OCI-M1 (cell line): Measurements from ENCODE around the gene APOA4.

Experiments
- DNase-seq: peaks from one replicate; lab custom pipeline; 2025; lab: John Stamatoyannopoulos, UW

The APOA4 gene

DNA sequence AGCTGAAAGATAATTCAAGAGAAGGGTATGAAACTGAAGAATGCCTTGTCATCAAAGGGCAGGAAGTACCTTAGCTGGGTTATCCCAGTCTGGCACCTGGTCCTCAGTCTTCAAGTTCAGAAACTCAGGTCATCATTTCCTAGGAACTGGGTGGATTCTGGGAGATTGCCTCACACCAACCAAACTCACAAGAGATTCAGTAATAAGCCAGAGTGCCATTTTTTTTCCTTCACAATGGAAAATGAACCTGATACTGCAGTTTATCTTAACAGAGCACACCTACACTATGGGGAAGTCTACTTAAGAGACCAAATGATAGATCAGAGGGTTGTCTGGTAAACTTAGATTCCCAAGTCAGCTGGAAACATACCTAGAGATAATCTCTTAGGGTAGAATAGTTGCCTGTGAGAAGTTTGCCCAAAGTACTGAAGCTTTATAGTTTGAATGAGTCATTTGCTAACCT is 46.6 kb downstream of the APOA4 start:
- DNase-seq: peak; percentile 81

DNA sequence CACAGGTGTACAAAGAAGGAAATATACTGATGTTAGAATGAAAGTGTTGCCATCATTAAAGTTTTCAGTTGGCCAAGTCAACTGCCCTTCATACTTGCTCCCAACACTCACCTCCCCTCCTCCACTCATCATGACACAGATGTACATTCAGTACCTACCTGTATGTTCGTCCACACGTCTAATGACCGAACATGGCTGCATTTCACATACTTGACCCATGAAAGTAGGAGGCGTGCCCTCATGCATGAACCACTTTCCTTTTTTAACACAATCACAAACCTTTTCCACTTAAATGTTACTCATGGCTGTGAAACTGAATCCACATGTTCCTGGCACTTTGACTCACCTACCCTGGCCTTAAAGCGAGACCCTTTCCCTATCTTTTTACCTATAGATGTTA is 47.1 kb downstream of the APOA4 start:
- DNase-seq: no peak

DNA sequence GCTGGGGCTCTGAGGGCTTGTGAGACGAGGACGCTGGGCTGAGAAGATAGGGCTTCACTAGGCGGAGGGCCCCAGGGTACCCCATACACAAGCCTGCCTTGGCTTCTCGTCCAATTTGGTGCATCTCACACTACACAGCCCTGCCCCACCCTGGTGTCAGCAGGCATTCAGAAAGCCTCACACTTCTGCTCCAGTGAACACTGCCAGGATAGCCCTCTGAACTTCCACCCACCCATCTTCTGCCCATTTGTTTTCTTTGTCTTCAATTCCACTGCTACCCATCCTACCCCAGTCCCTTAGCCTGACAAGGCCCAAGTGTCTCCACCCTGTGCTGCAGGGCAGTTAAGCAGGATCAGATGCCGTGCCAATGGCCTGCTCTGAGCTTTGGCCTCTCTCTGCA is 48.4 kb downstream of the APOA4 start:
- no peak for DNase-seq

DNA sequence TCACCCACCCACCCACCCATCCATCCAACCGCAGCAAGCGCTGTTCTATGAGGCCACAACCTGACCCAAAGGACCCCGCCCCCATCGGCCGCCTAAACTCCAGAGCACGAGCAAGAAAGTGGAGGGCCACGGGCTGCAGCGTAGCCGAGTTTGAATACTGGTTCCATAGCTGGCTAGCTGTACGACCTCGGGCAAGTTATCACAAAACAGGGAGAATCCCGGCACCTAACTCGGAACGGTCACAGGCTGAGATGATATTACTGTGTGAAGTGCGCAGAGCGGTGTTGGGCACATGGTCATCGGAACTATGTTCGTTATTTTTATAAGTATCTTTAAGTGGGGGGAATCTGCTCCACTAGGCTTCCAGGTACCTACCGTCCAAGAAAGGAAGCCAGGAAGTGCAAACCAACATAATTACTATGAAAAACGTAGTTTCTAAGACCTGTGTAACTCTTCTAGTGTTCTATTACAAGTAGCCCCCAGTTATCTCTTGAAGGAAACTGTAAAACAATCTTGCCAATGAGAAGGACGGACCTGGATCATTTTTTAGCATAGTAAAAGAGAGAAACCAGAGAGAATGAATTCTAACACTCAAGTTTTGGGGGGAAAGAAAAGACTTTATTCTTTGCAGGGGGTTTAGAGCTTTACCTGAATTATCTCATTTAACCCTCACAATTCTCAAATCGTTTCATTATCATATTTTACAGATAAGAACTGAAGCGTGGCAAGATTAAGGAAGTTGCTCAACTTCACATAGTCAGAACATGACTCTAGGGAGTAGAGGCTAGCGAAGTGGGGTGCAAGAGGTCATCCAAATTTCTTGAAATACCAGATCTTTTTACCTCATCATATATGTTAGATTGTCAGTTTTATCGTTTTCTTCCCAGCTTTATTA is 49.7 kb downstream of the APOA4 start:
- DNase-seq: peak; percentile 95

DNA sequence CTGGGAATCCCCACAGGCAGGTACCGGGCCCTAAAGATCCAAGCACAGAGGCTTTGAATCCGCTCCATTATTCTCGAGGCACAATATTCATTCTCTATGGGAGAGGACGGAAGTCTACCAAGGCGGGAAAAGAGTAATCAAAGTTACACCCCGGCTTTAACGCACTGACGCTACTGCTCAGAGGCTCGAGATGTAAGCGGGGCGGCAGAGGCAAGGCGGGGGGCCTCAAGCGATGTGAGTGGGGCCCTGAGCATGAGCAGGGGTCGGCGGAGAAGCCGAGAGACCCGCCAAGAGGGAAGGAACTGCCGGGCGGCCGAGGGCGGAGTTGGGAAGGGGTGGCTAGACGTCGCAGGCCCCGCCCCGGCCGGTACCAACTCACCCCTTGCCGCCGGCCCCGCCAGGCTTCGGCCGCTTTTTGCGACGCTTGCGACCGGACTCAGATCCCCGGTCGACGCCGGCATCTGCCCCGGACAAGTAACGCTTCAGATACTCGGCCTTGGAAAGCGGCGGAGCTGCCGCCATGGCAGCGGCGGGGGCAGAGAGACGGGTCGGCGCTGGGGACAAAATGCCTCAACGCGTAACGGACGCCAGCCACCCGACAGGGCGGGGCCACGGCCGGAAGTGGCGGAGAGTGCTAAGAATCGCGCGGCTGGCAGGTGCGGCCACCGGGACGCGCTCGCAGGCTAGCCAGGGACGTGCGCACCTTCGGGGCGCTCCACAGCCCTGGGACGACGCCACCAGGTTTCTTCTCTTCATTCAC is 50.5 kb downstream of the APOA4 start, which contains the start of gene BUD13:
TSS of gene BUD13 (minus strand) at position 545 of the 760 bp plus-strand sequence. CDS start at position 522, 23 bp downstream.
- DNase-seq: peak; percentile 97

GRCh38 chr11:116771935-116772334 is 51.2 kb downstream of the APOA4 start:
- peak; percentile 58 for DNase-seq
